DOHH2 (cell line): ENCODE measurements around the gene CCDC12.

Experiments
- H3F3A ChIP-seq: fragments of 200-600 bp; sonication (generic), shearing (Covaris generic); 2 replicates; pipeline ENCODE4 v1.6.0; 2016; ENCODE audit warnings: antibody characterized with exemption, mild to moderate bottlenecking; ENCODE audit not compliant: control insufficient read depth, insufficient read depth
- H3K27ac ChIP-seq: fragments of 200-600 bp; sonication (generic); 2 replicates; pipeline ENCODE4 v1.5.1; 2014; ENCODE audit warnings: low read depth, mild to moderate bottlenecking, low read length, moderate library complexity
- H3K27me3 ChIP-seq: fragments of 200-600 bp; sonication (generic); 2 replicates; pipeline ENCODE4 v1.6.1; 2014; ENCODE audit warnings: mild to moderate bottlenecking, low read length, mixed read lengths; ENCODE audit not compliant: control insufficient read depth
- H3K36me3 ChIP-seq: fragments of 200-600 bp; sonication (generic); 2 replicates; pipeline ENCODE4 v1.6.1; 2014; ENCODE audit warnings: mild to moderate bottlenecking, low read length, moderate library complexity, mixed read lengths; ENCODE audit not compliant: control insufficient read depth
- H3K4me1 ChIP-seq: fragments of 200-600 bp; sonication (generic); 2 replicates; pipeline ENCODE4 v1.6.1; 2014; ENCODE audit warnings: mild to moderate bottlenecking, low read length, mixed read lengths; ENCODE audit not compliant: control insufficient read depth
- H3K4me2 ChIP-seq: fragments of 200-600 bp; sonication (generic); 2 replicates; pipeline ENCODE4 v1.6.0; 2014; ENCODE audit warnings: mild to moderate bottlenecking, low read length, moderate library complexity
- H3K4me3 ChIP-seq: fragments of 200-600 bp; sonication (generic); 2 replicates; pipeline ENCODE4 v1.5.1; 2014; ENCODE audit warnings: mild to moderate bottlenecking, low read length, mixed read lengths
- H3K79me2 ChIP-seq: fragments of 200-600 bp; sonication (generic); 2 replicates; pipeline ENCODE4 v1.6.1; 2014; ENCODE audit warnings: mild to moderate bottlenecking, low read length, mixed read lengths; ENCODE audit not compliant: control insufficient read depth
- H3K9me2 ChIP-seq: fragments of 200-600 bp; sonication (generic); replicated peaks from 2 replicates; pipeline ENCODE4 v1.6.1; 2014; ENCODE audit warnings: mild to moderate bottlenecking, low read length, mixed read lengths; ENCODE audit not compliant: control insufficient read depth
- H3K9me3 ChIP-seq: fragments of 200-600 bp; sonication (generic); 2 replicates; pipeline ENCODE4 v1.6.1; 2014; ENCODE audit warnings: antibody characterized with exemption, low read length, mixed read lengths; ENCODE audit not compliant: control insufficient read depth, insufficient read depth
- H4K20me1 ChIP-seq: fragments of 200-600 bp; sonication (generic); 2 replicates; pipeline ENCODE4 v1.6.0; 2014; ENCODE audit warnings: low read depth, mild to moderate bottlenecking, antibody characterized with exemption, low read length, moderate library complexity; ENCODE audit not compliant: control insufficient read depth, insufficient read depth
- EZH2phosphoT487 ChIP-seq: fragments of 200-600 bp; sonication (generic); IDR thresholded peaks from 2 replicates; pipeline ENCODE4 v1.6.1; 2017; ENCODE audit warnings: borderline replicate concordance, mild to moderate bottlenecking, antibody characterized with exemption, low read length, moderate library complexity, mixed read lengths
- TF ChIP-seq, protein P1 (sequence below): fragments of 200-600 bp; sonication (generic); IDR thresholded peaks from one replicate; pipeline ENCODE4 v1.5.1; 2014; ENCODE audit warnings: antibody characterized with exemption, mild to moderate bottlenecking, low read depth, low read length; ENCODE audit not compliant: poor library complexity, severe bottlenecking

Gene CCDC12

DNA sequence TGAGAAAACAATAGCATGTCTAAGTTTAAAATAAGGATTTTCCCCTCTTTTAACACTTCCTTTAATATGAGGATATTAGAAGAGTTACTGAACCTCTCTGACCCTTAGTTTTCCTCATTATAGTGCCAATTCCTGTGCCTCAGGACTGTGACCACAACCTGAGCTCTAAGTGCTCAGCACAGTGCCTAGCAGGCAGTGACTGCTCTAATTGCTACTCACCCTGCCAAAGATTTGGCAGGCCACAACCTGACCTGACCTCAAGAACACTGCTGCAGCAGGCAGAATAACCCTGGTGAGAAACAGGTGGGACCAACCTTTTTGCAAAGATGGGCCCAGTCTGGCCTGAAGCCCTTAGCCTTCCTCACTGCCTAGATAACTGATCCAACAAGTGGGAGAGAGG is 38.6 kb upstream of the CCDC12 start:
- Histone ChIP-seq H3K27me3 (no peaks in the 10 kb centered on the region), H3K79me2 (no peaks in the 10 kb centered on the region), H3K27ac (no peak overlapping the region), H3K36me3 (peaks cover 44% of the 10 kb centered on the region), H3K9me3 (no peaks in the 10 kb centered on the region), H3K9me2 (no peaks in the 10 kb centered on the region), H4K20me1 (no peaks in the 10 kb centered on the region), H3K4me2 (no peak overlapping the region), H3K4me1 (peaks cover 34% of the 10 kb centered on the region), H3F3A (peaks cover 12% of the 10 kb centered on the region), H3K4me3 (no peak overlapping the region)
- no peak for TF ChIP-seq EZH2phosphoT487
- TF ChIP-seq, protein P1, sequence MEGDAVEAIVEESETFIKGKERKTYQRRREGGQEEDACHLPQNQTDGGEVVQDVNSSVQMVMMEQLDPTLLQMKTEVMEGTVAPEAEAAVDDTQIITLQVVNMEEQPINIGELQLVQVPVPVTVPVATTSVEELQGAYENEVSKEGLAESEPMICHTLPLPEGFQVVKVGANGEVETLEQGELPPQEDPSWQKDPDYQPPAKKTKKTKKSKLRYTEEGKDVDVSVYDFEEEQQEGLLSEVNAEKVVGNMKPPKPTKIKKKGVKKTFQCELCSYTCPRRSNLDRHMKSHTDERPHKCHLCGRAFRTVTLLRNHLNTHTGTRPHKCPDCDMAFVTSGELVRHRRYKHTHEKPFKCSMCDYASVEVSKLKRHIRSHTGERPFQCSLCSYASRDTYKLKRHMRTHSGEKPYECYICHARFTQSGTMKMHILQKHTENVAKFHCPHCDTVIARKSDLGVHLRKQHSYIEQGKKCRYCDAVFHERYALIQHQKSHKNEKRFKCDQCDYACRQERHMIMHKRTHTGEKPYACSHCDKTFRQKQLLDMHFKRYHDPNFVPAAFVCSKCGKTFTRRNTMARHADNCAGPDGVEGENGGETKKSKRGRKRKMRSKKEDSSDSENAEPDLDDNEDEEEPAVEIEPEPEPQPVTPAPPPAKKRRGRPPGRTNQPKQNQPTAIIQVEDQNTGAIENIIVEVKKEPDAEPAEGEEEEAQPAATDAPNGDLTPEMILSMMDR, result no peak

GRCh38 chr3:47014036-47014435 is 37.5 kb upstream of the CCDC12 start:
- Histone ChIP-seq H4K20me1 (no peaks in the 10 kb centered on the region), H3K4me1 (peaks cover 37% of the 10 kb centered on the region), H3K79me2 (no peaks in the 10 kb centered on the region), H3K9me3 (no peaks in the 10 kb centered on the region), H3K36me3 (peaks cover 33% of the 10 kb centered on the region), H3K27ac (no peak overlapping the region), H3K4me2 (no peak overlapping the region), H3F3A (peaks cover 12% of the 10 kb centered on the region), H3K9me2 (no peaks in the 10 kb centered on the region), H3K4me3 (no peak overlapping the region), H3K27me3 (no peaks in the 10 kb centered on the region)
- TF ChIP-seq, protein P1, result no peak
- TF ChIP-seq EZH2phosphoT487, result no peak

DNA sequence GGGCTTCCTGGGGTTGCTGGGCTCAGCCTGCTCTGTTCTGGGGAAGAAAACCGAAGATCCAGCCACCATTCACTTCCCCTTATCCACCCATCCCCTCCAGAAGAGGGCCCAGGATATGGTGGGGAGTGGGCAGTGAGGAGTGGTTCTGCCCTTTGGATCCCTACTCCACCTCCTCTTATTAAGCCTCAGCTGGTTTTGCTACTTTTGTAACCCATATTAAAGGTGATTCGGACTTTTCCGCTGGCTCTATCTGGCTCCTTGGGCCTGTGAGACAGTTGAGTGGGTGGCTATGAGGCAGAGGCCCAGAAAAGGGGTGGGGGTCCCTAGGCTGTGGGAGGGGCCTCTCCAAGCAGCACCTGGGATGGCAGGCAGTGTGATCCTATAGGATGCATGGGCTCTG is 36.7 kb upstream of the CCDC12 start:
- no peak overlapping the region for H3K4me2 ChIP-seq
- H3F3A ChIP-seq, result peaks cover 12% of the 10 kb centered on the region
- no peaks in the 10 kb centered on the region for H3K79me2 ChIP-seq
- H4K20me1 ChIP-seq, result no peaks in the 10 kb centered on the region
- H3K9me3 ChIP-seq, result no peaks in the 10 kb centered on the region
- H3K9me2 ChIP-seq, result no peaks in the 10 kb centered on the region
- TF ChIP-seq EZH2phosphoT487, result no peak
- TF ChIP-seq, protein P1, result no peak
- peaks cover 37% of the 10 kb centered on the region for H3K4me1 ChIP-seq
- peaks cover 25% of the 10 kb centered on the region for H3K36me3 ChIP-seq
- H3K27ac ChIP-seq, result no peak overlapping the region
- H3K4me3 ChIP-seq, result no peak overlapping the region
- H3K27me3 ChIP-seq, result no peaks in the 10 kb centered on the region
